HepG2 (cell line): ENCODE results near the gene UBE2O. TPM values are rescaled to one million over a fixed set of nuclear protein-coding genes. Genes with fewer than 3 reads are reported as not detected.

Source experiments
- BCL6 ChIP-seq: IDR thresholded peaks from 2 replicates; pipeline ENCODE4 v1.6.1; 2016; ENCODE audit warnings: missing genetic modification reagents, missing compliant biosample characterization
- JUN ChIP-seq: sonication (generic); formaldehyde crosslinking; IDR thresholded peaks from 2 replicates; pipeline ENCODE4 v1.4.0; 2020; ENCODE audit warnings: mild to moderate bottlenecking, missing genetic modification reagents
- MXI1 ChIP-seq: IDR thresholded peaks from 3 replicates; pipeline ENCODE4 v1.6.1; 2012; ENCODE audit warnings: low read depth, low read length, inconsistent platforms, borderline replicate concordance
- RFX1 ChIP-seq: fragments of 450-650 bp; IDR thresholded peaks from 2 replicates; pipeline ENCODE4 v1.6.1; 2017
- ZNF333 ChIP-seq: sonication (generic); formaldehyde crosslinking; IDR thresholded peaks from 2 replicates; pipeline ENCODE4 v1.4.0; 2020; ENCODE audit warnings: mild to moderate bottlenecking, missing genetic modification reagents, borderline replicate concordance
- ZNF430 ChIP-seq: sonication (generic); formaldehyde crosslinking; IDR thresholded peaks from 2 replicates; pipeline ENCODE4 v1.9.0; 2021; ENCODE audit warnings: mild to moderate bottlenecking, missing genetic modification reagents
- polyA plus RNA-seq, 8 experiments: library from polyadenylated mRNA; depleted of rRNA in 3 of 8; stranded (reverse) in 7 of 8; unstranded in 1 of 8; fragments of >200 nt; fragmentation: Illumina TruSeq in 4 of 8; extraction: Trizol in 4 of 8; gene quantifications; 2 replicates each; pipeline versions ENCODE4 v1.2.1 to v1.2.3, GENCODE V29; 2011 to 2016; ENCODE audit warnings: low read depth in 4 of 8, missing spikeins in 1 of 8, mixed read lengths in 1 of 8; ENCODE audit not compliant: insufficient read depth in 1 of 8
- total RNA-seq, 5 experiments: library from RNA; depleted of rRNA; stranded (reverse); fragments of >200 nt; fragmentation: Illumina TruSeq; extraction: Trizol; gene quantifications; 2 replicates each; pipeline ENCODE4 v1.2.3, GENCODE V29; 2016; ENCODE audit warnings: low read depth in 1 of 5
- TF ChIP-seq, protein P1 (sequence below): sonication (generic); formaldehyde crosslinking; IDR thresholded peaks from 2 replicates; pipeline ENCODE4 v1.4.0; 2020; ENCODE audit warnings: low read depth, missing genetic modification reagents
- TF ChIP-seq, protein P2 (sequence below): sonication (generic); formaldehyde crosslinking; IDR thresholded peaks from 2 replicates; pipeline ENCODE4 v1.4.0; 2020; ENCODE audit warnings: missing genetic modification reagents
- TF ChIP-seq, protein P3 (sequence below): sonication (generic); formaldehyde crosslinking; IDR thresholded peaks from 2 replicates; pipeline ENCODE4 v1.5.0; 2020; ENCODE audit warnings: missing genetic modification reagents
- TF ChIP-seq, protein P4 (sequence below): sonication (generic); formaldehyde crosslinking; IDR thresholded peaks from 2 replicates; pipeline ENCODE4 v1.4.0; 2020; ENCODE audit warnings: mild to moderate bottlenecking, low read depth, missing genetic modification reagents
- TF ChIP-seq, protein P5 (sequence below): sonication (generic); formaldehyde crosslinking; IDR thresholded peaks from 2 replicates; pipeline ENCODE4 v1.9.0; 2021; ENCODE audit warnings: missing genetic modification reagents, mild to moderate bottlenecking, borderline replicate concordance
- TF ChIP-seq, protein P6 (sequence below): conservative IDR thresholded peaks from 2 replicates; pipeline ENCODE4 v1.6.1; 2018; ENCODE audit warnings: missing genetic modification reagents

Gene UBE2O
- total and polyA plus RNA-seq, 2 of the 13 experiments (the other 11 are each of a cell fraction or from before 2014, with no cell fraction given), result 21.5 to 23.5 TPM

DNA sequence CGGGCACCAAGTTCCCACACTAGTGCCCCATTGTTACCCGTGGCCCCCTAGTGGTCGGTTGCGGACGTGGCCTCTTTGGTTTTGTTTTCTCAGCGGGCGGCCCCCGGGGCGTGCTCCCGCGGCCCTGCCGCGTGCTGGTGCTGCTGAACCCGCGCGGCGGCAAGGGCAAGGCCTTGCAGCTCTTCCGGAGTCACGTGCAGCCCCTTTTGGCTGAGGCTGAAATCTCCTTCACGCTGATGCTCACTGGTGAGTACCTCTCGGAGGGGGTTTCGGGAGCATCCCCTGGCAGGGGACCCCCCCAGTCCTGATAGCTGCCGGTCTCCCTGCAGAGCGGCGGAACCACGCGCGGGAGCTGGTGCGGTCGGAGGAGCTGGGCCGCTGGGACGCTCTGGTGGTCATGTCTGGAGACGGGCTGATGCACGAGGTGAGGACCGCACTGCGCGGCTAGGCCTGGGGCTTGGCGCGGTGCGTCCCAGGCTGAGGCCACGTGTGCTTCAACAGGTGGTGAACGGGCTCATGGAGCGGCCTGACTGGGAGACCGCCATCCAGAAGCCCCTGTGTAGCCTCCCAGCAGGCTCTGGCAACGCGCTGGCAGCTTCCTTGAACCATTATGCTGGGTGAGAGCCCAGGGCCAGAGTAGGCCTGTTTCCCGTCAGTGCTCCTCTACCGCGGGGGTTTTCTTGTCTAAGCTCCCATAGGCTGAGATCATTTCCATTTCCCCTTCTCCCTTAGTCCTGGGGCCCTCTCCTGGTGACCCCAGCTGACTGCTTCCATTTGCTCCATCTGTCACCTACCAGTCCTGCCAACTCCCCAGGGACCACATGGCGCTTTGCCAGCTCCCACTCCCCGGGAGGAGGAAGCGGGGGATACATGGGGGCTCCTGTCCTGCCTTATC is 66.8 kb downstream of the UBE2O start (continued):
- TF ChIP-seq, protein P1, sequence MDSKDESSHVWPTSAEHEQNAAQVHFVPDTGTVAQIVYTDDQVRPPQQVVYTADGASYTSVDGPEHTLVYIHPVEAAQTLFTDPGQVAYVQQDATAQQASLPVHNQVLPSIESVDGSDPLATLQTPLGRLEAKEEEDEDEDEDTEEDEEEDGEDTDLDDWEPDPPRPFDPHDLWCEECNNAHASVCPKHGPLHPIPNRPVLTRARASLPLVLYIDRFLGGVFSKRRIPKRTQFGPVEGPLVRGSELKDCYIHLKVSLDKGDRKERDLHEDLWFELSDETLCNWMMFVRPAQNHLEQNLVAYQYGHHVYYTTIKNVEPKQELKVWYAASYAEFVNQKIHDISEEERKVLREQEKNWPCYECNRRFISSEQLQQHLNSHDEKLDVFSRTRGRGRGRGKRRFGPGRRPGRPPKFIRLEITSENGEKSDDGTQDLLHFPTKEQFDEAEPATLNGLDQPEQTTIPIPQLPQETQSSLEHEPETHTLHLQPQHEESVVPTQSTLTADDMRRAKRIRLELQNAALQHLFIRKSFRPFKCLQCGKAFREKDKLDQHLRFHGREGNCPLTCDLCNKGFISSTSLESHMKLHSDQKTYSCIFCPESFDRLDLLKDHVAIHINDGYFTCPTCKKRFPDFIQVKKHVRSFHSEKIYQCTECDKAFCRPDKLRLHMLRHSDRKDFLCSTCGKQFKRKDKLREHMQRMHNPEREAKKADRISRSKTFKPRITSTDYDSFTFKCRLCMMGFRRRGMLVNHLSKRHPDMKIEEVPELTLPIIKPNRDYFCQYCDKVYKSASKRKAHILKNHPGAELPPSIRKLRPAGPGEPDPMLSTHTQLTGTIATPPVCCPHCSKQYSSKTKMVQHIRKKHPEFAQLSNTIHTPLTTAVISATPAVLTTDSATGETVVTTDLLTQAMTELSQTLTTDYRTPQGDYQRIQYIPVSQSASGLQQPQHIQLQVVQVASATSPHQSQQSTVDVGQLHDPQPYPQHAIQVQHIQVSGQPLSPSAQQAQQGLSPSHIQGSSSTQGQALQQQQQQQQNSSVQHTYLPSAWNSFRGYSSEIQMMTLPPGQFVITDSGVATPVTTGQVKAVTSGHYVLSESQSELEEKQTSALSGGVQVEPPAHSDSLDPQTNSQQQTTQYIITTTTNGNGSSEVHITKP (CRISPR knock-in tag), result peak; percentile 72; the same call in 1 of the 2 replicates
- TF ChIP-seq ZNF430 (peak; percentile 100), JUN (CRISPR knock-in tag) (peak; percentile 77), MXI1 (peak; percentile 73; the same call in 1 of the 3 replicates), RFX1 (no peak), ZNF333 (CRISPR knock-in tag) (0 out of 2 replicates have a peak, but pooled peaks have one; percentile 16), BCL6 (CRISPR knock-in tag) (peak; percentile 78)
- TF ChIP-seq, protein P2, sequence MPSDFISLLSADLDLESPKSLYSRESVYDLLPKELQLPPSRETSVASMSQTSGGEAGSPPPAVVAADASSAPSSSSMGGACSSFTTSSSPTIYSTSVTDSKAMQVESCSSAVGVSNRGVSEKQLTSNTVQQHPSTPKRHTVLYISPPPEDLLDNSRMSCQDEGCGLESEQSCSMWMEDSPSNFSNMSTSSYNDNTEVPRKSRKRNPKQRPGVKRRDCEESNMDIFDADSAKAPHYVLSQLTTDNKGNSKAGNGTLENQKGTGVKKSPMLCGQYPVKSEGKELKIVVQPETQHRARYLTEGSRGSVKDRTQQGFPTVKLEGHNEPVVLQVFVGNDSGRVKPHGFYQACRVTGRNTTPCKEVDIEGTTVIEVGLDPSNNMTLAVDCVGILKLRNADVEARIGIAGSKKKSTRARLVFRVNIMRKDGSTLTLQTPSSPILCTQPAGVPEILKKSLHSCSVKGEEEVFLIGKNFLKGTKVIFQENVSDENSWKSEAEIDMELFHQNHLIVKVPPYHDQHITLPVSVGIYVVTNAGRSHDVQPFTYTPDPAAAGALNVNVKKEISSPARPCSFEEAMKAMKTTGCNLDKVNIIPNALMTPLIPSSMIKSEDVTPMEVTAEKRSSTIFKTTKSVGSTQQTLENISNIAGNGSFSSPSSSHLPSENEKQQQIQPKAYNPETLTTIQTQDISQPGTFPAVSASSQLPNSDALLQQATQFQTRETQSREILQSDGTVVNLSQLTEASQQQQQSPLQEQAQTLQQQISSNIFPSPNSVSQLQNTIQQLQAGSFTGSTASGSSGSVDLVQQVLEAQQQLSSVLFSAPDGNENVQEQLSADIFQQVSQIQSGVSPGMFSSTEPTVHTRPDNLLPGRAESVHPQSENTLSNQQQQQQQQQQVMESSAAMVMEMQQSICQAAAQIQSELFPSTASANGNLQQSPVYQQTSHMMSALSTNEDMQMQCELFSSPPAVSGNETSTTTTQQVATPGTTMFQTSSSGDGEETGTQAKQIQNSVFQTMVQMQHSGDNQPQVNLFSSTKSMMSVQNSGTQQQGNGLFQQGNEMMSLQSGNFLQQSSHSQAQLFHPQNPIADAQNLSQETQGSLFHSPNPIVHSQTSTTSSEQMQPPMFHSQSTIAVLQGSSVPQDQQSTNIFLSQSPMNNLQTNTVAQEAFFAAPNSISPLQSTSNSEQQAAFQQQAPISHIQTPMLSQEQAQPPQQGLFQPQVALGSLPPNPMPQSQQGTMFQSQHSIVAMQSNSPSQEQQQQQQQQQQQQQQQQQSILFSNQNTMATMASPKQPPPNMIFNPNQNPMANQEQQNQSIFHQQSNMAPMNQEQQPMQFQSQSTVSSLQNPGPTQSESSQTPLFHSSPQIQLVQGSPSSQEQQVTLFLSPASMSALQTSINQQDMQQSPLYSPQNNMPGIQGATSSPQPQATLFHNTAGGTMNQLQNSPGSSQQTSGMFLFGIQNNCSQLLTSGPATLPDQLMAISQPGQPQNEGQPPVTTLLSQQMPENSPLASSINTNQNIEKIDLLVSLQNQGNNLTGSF (CRISPR knock-in tag), result peak; percentile 99
- TF ChIP-seq, protein P3, sequence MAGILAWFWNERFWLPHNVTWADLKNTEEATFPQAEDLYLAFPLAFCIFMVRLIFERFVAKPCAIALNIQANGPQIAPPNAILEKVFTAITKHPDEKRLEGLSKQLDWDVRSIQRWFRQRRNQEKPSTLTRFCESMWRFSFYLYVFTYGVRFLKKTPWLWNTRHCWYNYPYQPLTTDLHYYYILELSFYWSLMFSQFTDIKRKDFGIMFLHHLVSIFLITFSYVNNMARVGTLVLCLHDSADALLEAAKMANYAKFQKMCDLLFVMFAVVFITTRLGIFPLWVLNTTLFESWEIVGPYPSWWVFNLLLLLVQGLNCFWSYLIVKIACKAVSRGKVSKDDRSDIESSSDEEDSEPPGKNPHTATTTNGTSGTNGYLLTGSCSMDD (CRISPR knock-in tag), result peak; percentile 99
- TF ChIP-seq, protein P4, sequence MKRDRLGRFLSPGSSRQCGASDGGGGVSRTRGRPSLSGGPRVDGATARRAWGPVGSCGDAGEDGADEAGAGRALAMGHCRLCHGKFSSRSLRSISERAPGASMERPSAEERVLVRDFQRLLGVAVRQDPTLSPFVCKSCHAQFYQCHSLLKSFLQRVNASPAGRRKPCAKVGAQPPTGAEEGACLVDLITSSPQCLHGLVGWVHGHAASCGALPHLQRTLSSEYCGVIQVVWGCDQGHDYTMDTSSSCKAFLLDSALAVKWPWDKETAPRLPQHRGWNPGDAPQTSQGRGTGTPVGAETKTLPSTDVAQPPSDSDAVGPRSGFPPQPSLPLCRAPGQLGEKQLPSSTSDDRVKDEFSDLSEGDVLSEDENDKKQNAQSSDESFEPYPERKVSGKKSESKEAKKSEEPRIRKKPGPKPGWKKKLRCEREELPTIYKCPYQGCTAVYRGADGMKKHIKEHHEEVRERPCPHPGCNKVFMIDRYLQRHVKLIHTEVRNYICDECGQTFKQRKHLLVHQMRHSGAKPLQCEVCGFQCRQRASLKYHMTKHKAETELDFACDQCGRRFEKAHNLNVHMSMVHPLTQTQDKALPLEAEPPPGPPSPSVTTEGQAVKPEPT (CRISPR knock-in tag), result peak; percentile 98
- TF ChIP-seq, protein P5, sequence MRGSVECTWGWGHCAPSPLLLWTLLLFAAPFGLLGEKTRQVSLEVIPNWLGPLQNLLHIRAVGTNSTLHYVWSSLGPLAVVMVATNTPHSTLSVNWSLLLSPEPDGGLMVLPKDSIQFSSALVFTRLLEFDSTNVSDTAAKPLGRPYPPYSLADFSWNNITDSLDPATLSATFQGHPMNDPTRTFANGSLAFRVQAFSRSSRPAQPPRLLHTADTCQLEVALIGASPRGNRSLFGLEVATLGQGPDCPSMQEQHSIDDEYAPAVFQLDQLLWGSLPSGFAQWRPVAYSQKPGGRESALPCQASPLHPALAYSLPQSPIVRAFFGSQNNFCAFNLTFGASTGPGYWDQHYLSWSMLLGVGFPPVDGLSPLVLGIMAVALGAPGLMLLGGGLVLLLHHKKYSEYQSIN (CRISPR knock-in tag), result 0 out of 2 replicates have a peak, but pooled peaks have one; percentile 37
- TF ChIP-seq, protein P6, sequence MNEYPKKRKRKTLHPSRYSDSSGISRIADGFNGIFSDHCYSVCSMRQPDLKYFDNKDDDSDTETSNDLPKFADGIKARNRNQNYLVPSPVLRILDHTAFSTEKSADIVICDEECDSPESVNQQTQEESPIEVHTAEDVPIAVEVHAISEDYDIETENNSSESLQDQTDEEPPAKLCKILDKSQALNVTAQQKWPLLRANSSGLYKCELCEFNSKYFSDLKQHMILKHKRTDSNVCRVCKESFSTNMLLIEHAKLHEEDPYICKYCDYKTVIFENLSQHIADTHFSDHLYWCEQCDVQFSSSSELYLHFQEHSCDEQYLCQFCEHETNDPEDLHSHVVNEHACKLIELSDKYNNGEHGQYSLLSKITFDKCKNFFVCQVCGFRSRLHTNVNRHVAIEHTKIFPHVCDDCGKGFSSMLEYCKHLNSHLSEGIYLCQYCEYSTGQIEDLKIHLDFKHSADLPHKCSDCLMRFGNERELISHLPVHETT (CRISPR knock-in tag), result peak; percentile 74
